GM19043 (cell line): ENCODE results near the gene FSTL4.

Experiments used
- ATAC-seq: cut with Tn5 transposase; IDR thresholded peaks from one replicate; pipeline ENCODE4 v1.9.1; 2021; ENCODE audit warnings: low read depth; ENCODE audit not compliant: unreplicated experiment

The FSTL4 gene

GRCh38 chr5:133611357-133612248, 738 bp downstream of the FSTL4 start:
- ATAC-seq: no peak

- ATAC-seq: no peak
Measured at GRCh38 chr5:133610489-133611356, 1.6 kb downstream of the FSTL4 start.

GRCh38 chr5:133607451-133607850, 4.9 kb downstream of the FSTL4 start:
- no peak for ATAC-seq

- ATAC-seq: no peak
Measured at GRCh38 chr5:133606835-133607234, 5.5 kb downstream of the FSTL4 start.

GRCh38 chr5:133605323-133605722, 7.0 kb downstream of the FSTL4 start:
- no peak for ATAC-seq

GRCh38 chr5:133603711-133604110, 8.6 kb downstream of the FSTL4 start:
- no peak for ATAC-seq

GRCh38 chr5:133602835-133603380, 9.4 kb downstream of the FSTL4 start:
- ATAC-seq: no peak

GRCh38 chr5:133599600-133599999, 12.7 kb downstream of the FSTL4 start:
- no peak for ATAC-seq

GRCh38 chr5:133599044-133599443, 13.3 kb downstream of the FSTL4 start:
- no peak for ATAC-seq

GRCh38 chr5:133596049-133596448, 16.3 kb downstream of the FSTL4 start:
- no peak for ATAC-seq

- no peak for ATAC-seq
Measured at GRCh38 chr5:133595465-133595864, 16.9 kb downstream of the FSTL4 start.

- ATAC-seq: no peak
Measured at GRCh38 chr5:133589286-133589685, 23.1 kb downstream of the FSTL4 start.

- ATAC-seq: no peak
Measured at GRCh38 chr5:133582971-133583370, 29.4 kb downstream of the FSTL4 start.

- no peak for ATAC-seq
Measured at GRCh38 chr5:133581918-133582317, 30.4 kb downstream of the FSTL4 start.

- no peak for ATAC-seq
Measured at GRCh38 chr5:133581348-133581747, 31.0 kb downstream of the FSTL4 start.

GRCh38 chr5:133580618-133581017, 31.7 kb downstream of the FSTL4 start:
- ATAC-seq: no peak

GRCh38 chr5:133579766-133580165, 32.6 kb downstream of the FSTL4 start:
- ATAC-seq: no peak

GRCh38 chr5:133569347-133569746, 43.0 kb downstream of the FSTL4 start:
- ATAC-seq: no peak

- no peak for ATAC-seq
Measured at GRCh38 chr5:133565993-133566392, 46.3 kb downstream of the FSTL4 start.

GRCh38 chr5:133564921-133565565, 47.3 kb downstream of the FSTL4 start:
- no peak for ATAC-seq

GRCh38 chr5:133562554-133562953, 49.8 kb downstream of the FSTL4 start:
- ATAC-seq: no peak
